Astrocyte (in vitro differentiated cells and primary cell): ENCODE data around the gene ACOT6.

Source experiments
- CTCF ChIP-seq: IDR thresholded peaks from 2 replicates; pipeline ENCODE4 v1.5.1; 2011; ENCODE audit warnings: low read depth, mild to moderate bottlenecking, inconsistent platforms, low read length, moderate library complexity; ENCODE audit not compliant: insufficient read depth
- EZH2 ChIP-seq: IDR thresholded peaks from 2 replicates; pipeline ENCODE4 v1.6.1; 2012; ENCODE audit warnings: mild to moderate bottlenecking, low read length, inconsistent platforms; ENCODE audit not compliant: insufficient read depth

- peak; percentile 73 for TF ChIP-seq CTCF
- TF ChIP-seq EZH2: no peak
These were observed 50.2 kb downstream of the ACOT6 start for GRCh38 chr14:73662487-73662943.
